HL-60 (cell line): Measurements from ENCODE around the gene NR2F6.

ENCODE experiments used
- CTCF ChIP-seq: IDR thresholded peaks from one replicate; pipeline ENCODE4 v1.5.1; 2011; ENCODE audit warnings: low read length, control low read depth, inconsistent platforms; ENCODE audit not compliant: insufficient read depth
- GABPA ChIP-seq: IDR thresholded peaks from 2 replicates; pipeline ENCODE4 v1.6.1; 2012; ENCODE audit warnings: low read depth
- POLR2AphosphoS5 ChIP-seq: IDR thresholded peaks from 2 replicates; pipeline ENCODE4 v1.6.1; 2012; ENCODE audit warnings: low read depth
- REST ChIP-seq: IDR thresholded peaks from 2 replicates; pipeline ENCODE4 v1.6.1; 2012; ENCODE audit warnings: low read depth; ENCODE audit not compliant: insufficient replicate concordance
- SPI1 ChIP-seq: IDR thresholded peaks from 2 replicates; pipeline ENCODE4 v1.6.1; 2012; ENCODE audit warnings: low read depth, mild to moderate bottlenecking, borderline replicate concordance

- no peak for TF ChIP-seq CTCF
- no peak for TF ChIP-seq GABPA
- no peak for TF ChIP-seq REST
- no peak for TF ChIP-seq POLR2AphosphoS5
- TF ChIP-seq SPI1 = no peak
Observed at GRCh38 chr19:17237747-17238706, 7.7 kb downstream of the NR2F6 start.
